GM12878 (cell line): ENCODE data around the gene RARA. TPM values are rescaled to one million over a fixed set of nuclear protein-coding genes. Genes with fewer than 3 reads are reported as not detected.

ENCODE experiments used
- ATAC-seq: fragments of 200-7000 bp; cut with Tn5 transposase; 3 replicates; pipeline ENCODE4 v1.9.1; 2020; ENCODE audit warnings: mild to moderate bottlenecking, moderate library complexity
- BruUV-seq: library from RNA; stranded (reverse); fragments of 400-500 nt; replicated peaks from 2 replicates; lab custom pipeline; 2021; lab: Mats Ljungman, UMichigan
- CTCF ChIA-PET: fragments of 300-600 bp; sonication (Branson Sonifier 250); formaldehyde crosslinking; extraction: SDS; loops from one replicate; lab custom pipeline; 2021; ENCODE audit warnings: inconsistent platforms; lab: Yijun Ruan, JAX
- POLR2A ChIA-PET: fragments of 350-600 bp; formaldehyde crosslinking; extraction: SDS; loops from one replicate; lab custom pipeline; 2021; ENCODE audit warnings: inconsistent platforms; lab: Charles Lee
- RAD21 ChIA-PET: fragments of 300-600 bp; sonication (Branson Sonifier 250); formaldehyde crosslinking; loops from one replicate; lab custom pipeline; 2023; ENCODE audit warnings: antibody characterized with exemption; ENCODE audit not compliant: unreplicated experiment; lab: Charles Lee
- SMC1A ChIA-PET: fragments of 300-600 bp; sonication (Branson Sonifier 250); formaldehyde crosslinking; loops from one replicate; lab custom pipeline; 2023; ENCODE audit not compliant: unreplicated experiment, uncharacterized antibody; lab: Charles Lee
- DNase-seq: peaks from one replicate; pipeline ENCODE4 v3.0.0-alpha.2; 2011; ENCODE audit warnings: low read depth, low spot score
- FAIRE-seq: peaks from 3 replicates; lab custom pipeline; 2011; peaks lifted over from hg19 to GRCh38; lab: Jason Lieb, UNC
- H2AFZ ChIP-seq: 2 replicates; pipeline ENCODE4 v1.6.0; 2011; ENCODE audit warnings: low read depth, low read length, control low read depth; ENCODE audit not compliant: control insufficient read depth
- H3K27ac ChIP-seq: 2 replicates; pipeline ENCODE4 v1.5.1; 2011; ENCODE audit warnings: control low read depth; ENCODE audit not compliant: control insufficient read depth, insufficient read depth
- H3K27me3 ChIP-seq, 2 experiments: replicated peaks in 1 of 2; 2 replicates each; pipeline versions ENCODE4 v1.6.0 to v1.6.1; 2011; ENCODE audit warnings: low read length in 1 of 2; ENCODE audit not compliant: control insufficient read depth in 2 of 2, insufficient read depth in 2 of 2
- H3K36me3 ChIP-seq, 2 experiments: 2 replicates each; pipeline ENCODE4 v1.5.1; 2011; ENCODE audit warnings: low read length in 1 of 2; ENCODE audit not compliant: control insufficient read depth in 2 of 2, insufficient read depth in 2 of 2
- H3K4me1 ChIP-seq: 2 replicates; pipeline ENCODE4 v1.6.1; 2011; ENCODE audit warnings: mild to moderate bottlenecking, low read length, moderate library complexity, mixed read lengths; ENCODE audit not compliant: control insufficient read depth, insufficient read depth
- H3K4me2 ChIP-seq: 2 replicates; pipeline ENCODE4 v1.6.0; 2011; ENCODE audit warnings: control low read depth; ENCODE audit not compliant: control insufficient read depth, insufficient read depth
- H3K4me3 ChIP-seq: fragments of 200-600 bp; sonication (generic); 2 replicates; pipeline ENCODE4 v1.5.1; 2016
- H3K79me2 ChIP-seq: 2 replicates; pipeline ENCODE4 v1.6.0; 2011; ENCODE audit warnings: low read length; ENCODE audit not compliant: control insufficient read depth, insufficient read depth
- H3K9ac ChIP-seq: 2 replicates; pipeline ENCODE4 v1.8.0; 2011; ENCODE audit warnings: low read length, control low read depth, mixed read lengths; ENCODE audit not compliant: control insufficient read depth, insufficient read depth
- H3K9me3 ChIP-seq: replicated peaks from 3 replicates; pipeline ENCODE4 v1.5.1; 2011; ENCODE audit warnings: mild to moderate bottlenecking, low read length; ENCODE audit not compliant: control insufficient read depth, insufficient read depth
- H4K20me1 ChIP-seq: 2 replicates; pipeline ENCODE4 v1.6.0; 2011; ENCODE audit not compliant: control insufficient read depth, insufficient read depth
- BCL11A ChIP-seq: IDR thresholded peaks from 2 replicates; pipeline ENCODE4 v1.6.1; 2011; ENCODE audit warnings: low read depth, low read length
- CBX5 ChIP-seq: sonication (generic); IDR thresholded peaks from 2 replicates; pipeline ENCODE4 v1.6.1; 2016; ENCODE audit warnings: low read depth, moderate library complexity, mild to moderate bottlenecking, inconsistent platforms
- CEBPB ChIP-seq, 2 experiments: fragments of 150-350 bp in 1 of 2; IDR thresholded peaks; 2 replicates each; pipeline ENCODE4 v1.6.1; 2012 to 2014; ENCODE audit warnings: low read depth in 2 of 2, low read length in 2 of 2, borderline replicate concordance in 1 of 2, inconsistent platforms in 1 of 2
- E2F8 ChIP-seq: fragments of 450-650 bp; IDR thresholded peaks from 2 replicates; pipeline ENCODE4 v1.6.1; 2018; ENCODE audit warnings: mild to moderate bottlenecking, low read depth, moderate library complexity; ENCODE audit not compliant: partially characterized antibody
- GABPA ChIP-seq: IDR thresholded peaks from 2 replicates; pipeline ENCODE4 v1.6.1; 2014; ENCODE audit warnings: antibody characterized with exemption, low read depth, mild to moderate bottlenecking, inconsistent platforms
- HCFC1 ChIP-seq: fragments of 150-350 bp; IDR thresholded peaks from 2 replicates; pipeline ENCODE4 v1.6.1; 2014; ENCODE audit warnings: low read length
- MEF2A ChIP-seq: IDR thresholded peaks from 2 replicates; pipeline ENCODE4 v1.6.1; 2011; ENCODE audit warnings: low read depth, mild to moderate bottlenecking, low read length, moderate library complexity; ENCODE audit not compliant: insufficient read depth
- MLLT1 ChIP-seq: fragments of 450-650 bp; IDR thresholded peaks from 2 replicates; pipeline ENCODE4 v1.6.1; 2016; ENCODE audit warnings: mild to moderate bottlenecking
- RAD51 ChIP-seq: fragments of 450-650 bp; IDR thresholded peaks from 2 replicates; pipeline ENCODE4 v1.6.1; 2016; ENCODE audit warnings: moderate library complexity, mild to moderate bottlenecking, inconsistent platforms
- ZNF687 ChIP-seq: fragments of 450-650 bp; IDR thresholded peaks from 2 replicates; pipeline ENCODE4 v1.6.1; 2017; ENCODE audit warnings: mild to moderate bottlenecking, moderate library complexity
- WGBS: methylation state at CpG from one replicate; pipeline ENCODE4 v1.1.6; 2016; ENCODE audit warnings: low lambda C conversion rate; ENCODE audit not compliant: insufficient replicate concordance, insufficient coverage; ENCODE audit errors: missing lambda C conversion rate; 5-methylcytosine and 5-hydroxymethylcytosine counted together
- in situ Hi-C: fragments of 300-500 bp; cut with MboI; formaldehyde crosslinking; loops from 9 replicates; pipeline ENCODE4 v1.14.3; 2018; ENCODE audit warnings: mixed read lengths
- intact Hi-C: fragments of 100-400 bp; cut with micrococcal nuclease; formaldehyde crosslinking; loops from one replicate; pipeline ENCODE4 v1.14.2; 2022; ENCODE audit not compliant: unreplicated experiment
- polyA plus RNA-seq, 11 experiments: library from polyadenylated mRNA; depleted of rRNA in 4 of 11; unstranded in 6 of 11; stranded (reverse) in 5 of 11; fragments of >200 nt; fragmentation: Nextera tagmentation in 4 of 11; fragmentation: Illumina TruSeq in 1 of 11; extraction: Ambion mirVana in 4 of 11; extraction: Trizol in 1 of 11; gene quantifications; 1 replicate in 1 of 11; 2 replicates in 10 of 11; pipeline versions ENCODE4 v1.2.1 to v1.2.3, GENCODE V29; 2011 to 2016; ENCODE audit warnings: inconsistent platforms in 2 of 11, missing spikeins in 2 of 11, low read depth in 1 of 11
- total RNA-seq, 4 experiments: library from RNA; depleted of rRNA in 3 of 4; stranded (reverse); fragments of >200 nt in 3 of 4; fragmentation: Illumina TruSeq in 1 of 4; extraction: Trizol in 1 of 4; gene quantifications; 2 replicates each; pipeline versions ENCODE4 v1.2.1 to v1.2.3, GENCODE V29; 2013 to 2021
- TF ChIP-seq, protein P1 (sequence below): fragments of 450-650 bp; IDR thresholded peaks from 2 replicates; pipeline ENCODE4 v1.6.1; 2016; ENCODE audit warnings: mild to moderate bottlenecking, moderate library complexity, borderline replicate concordance

RARA gene
- total and polyA plus RNA-seq, 10 of the 15 experiments (the other 5 are each of a cell fraction or from before 2014, with no cell fraction given) = 0.13 to 33.6 (median 13.6) TPM

- peaks cover 29 to 37% of the 10 kb centered on the region in 2 experiments for H3K36me3 ChIP-seq
- H3K79me2 ChIP-seq = peaks cover 52% of the 10 kb centered on the region
- H4K20me1 ChIP-seq = no peaks in the 10 kb centered on the region; the same call in 1 of the 2 replicates
- TF ChIP-seq RAD51 (no peak), MEF2A (no peak), E2F8 (no peak), BCL11A (no peak), HCFC1 (no peak), CEBPB (IDR thresholded peaks at IDR 0.05; ENCODE audit: borderline replicate concordance in 1 of 2, low read depth in 2 of 2, low read length in 2 of 2) (no peak), ZNF687 (no peak), MLLT1 (no peak), CBX5 (no peak), GABPA (no peak)
- TF ChIP-seq, protein P1, sequence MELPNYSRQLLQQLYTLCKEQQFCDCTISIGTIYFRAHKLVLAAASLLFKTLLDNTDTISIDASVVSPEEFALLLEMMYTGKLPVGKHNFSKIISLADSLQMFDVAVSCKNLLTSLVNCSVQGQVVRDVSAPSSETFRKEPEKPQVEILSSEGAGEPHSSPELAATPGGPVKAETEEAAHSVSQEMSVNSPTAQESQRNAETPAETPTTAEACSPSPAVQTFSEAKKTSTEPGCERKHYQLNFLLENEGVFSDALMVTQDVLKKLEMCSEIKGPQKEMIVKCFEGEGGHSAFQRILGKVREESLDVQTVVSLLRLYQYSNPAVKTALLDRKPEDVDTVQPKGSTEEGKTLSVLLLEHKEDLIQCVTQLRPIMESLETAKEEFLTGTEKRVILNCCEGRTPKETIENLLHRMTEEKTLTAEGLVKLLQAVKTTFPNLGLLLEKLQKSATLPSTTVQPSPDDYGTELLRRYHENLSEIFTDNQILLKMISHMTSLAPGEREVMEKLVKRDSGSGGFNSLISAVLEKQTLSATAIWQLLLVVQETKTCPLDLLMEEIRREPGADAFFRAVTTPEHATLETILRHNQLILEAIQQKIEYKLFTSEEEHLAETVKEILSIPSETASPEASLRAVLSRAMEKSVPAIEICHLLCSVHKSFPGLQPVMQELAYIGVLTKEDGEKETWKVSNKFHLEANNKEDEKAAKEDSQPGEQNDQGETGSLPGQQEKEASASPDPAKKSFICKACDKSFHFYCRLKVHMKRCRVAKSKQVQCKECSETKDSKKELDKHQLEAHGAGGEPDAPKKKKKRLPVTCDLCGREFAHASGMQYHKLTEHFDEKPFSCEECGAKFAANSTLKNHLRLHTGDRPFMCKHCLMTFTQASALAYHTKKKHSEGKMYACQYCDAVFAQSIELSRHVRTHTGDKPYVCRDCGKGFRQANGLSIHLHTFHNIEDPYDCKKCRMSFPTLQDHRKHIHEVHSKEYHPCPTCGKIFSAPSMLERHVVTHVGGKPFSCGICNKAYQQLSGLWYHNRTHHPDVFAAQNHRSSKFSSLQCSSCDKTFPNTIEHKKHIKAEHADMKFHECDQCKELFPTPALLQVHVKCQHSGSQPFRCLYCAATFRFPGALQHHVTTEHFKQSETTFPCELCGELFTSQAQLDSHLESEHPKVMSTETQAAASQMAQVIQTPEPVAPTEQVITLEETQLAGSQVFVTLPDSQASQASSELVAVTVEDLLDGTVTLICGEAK = no peak
- TF ChIP-seq, all 136 proteins: peak for 0
- peaks cover 21% of the 10 kb centered on the region for H3K4me1 ChIP-seq
- no peak overlapping the region for H2AFZ ChIP-seq
- H3K9me3 ChIP-seq = no peaks in the 10 kb centered on the region
- intact Hi-C loops (no loop called here), in situ Hi-C loops (no loop called here)
- no peak overlapping the region for H3K4me2 ChIP-seq
- no peaks in the 10 kb centered on the region for H3K27me3 ChIP-seq
- CTCF ChIA-PET = interaction anchor here (1.0 to 1.1 kb wide), 2 partner anchors 8 to 10 kb away, joined by 3 read pairs; no protein-coding TSS in a partner anchor
- POLR2A ChIA-PET = no interaction called here
- H3K9ac ChIP-seq = no peak overlapping the region
- SMC1A ChIA-PET = interaction anchor here (0.6 kb wide), 1 partner anchor 16 kb away, joined by 4 read pairs; no protein-coding TSS in a partner anchor
- no peak for DNase-seq
- RAD21 ChIA-PET = interaction anchor here (1.5 kb wide), 1 partner anchor 19 kb away, joined by 3 read pairs; no protein-coding TSS in a partner anchor
- over 99% methylated on average over 8 of the region's 8 CpGs for WGBS
- H3K27ac ChIP-seq = no peak overlapping the region
- no TSS peak for BruUV-seq
- no peak for FAIRE-seq
- no peak for ATAC-seq
- H3K4me3 ChIP-seq = no peak overlapping the region
Measured at GRCh38 chr17:40335620-40336019, 26.6 kb downstream of the RARA start.
